Astrocyte (in vitro differentiated cells and primary cell): ENCODE measurements around the gene CAPNS1. TPM values are rescaled to one million over a fixed set of nuclear protein-coding genes. Genes with fewer than 3 reads are reported as not detected.

ENCODE experiments used
- DNase-seq: peaks from one replicate; pipeline ENCODE4 v3.0.0-alpha.2; 2010; ENCODE audit warnings: low read depth
- FAIRE-seq: peaks from 2 replicates; lab custom pipeline; 2011; peaks lifted over from hg19 to GRCh38; lab: Jason Lieb, UNC
- H2AFZ ChIP-seq: 2 replicates; pipeline ENCODE4 v1.6.0; 2012; ENCODE audit warnings: low read depth, low read length, inconsistent platforms
- H3K27ac ChIP-seq: 2 replicates; pipeline ENCODE4 v1.5.1; 2011; ENCODE audit warnings: low read depth, low read length, inconsistent platforms
- H3K27me3 ChIP-seq: 2 replicates; pipeline ENCODE4 v1.6.0; 2011; ENCODE audit warnings: low read length, inconsistent platforms; ENCODE audit not compliant: insufficient read depth
- H3K36me3 ChIP-seq: 2 replicates; pipeline ENCODE4 v1.5.1; 2011; ENCODE audit warnings: low read length, inconsistent platforms; ENCODE audit not compliant: insufficient read depth
- H3K4me1 ChIP-seq: 2 replicates; pipeline ENCODE4 v1.5.1; 2011; ENCODE audit warnings: low read length, inconsistent platforms; ENCODE audit not compliant: insufficient read depth
- H3K4me2 ChIP-seq: 2 replicates; pipeline ENCODE4 v1.6.0; 2012; ENCODE audit warnings: low read length, inconsistent platforms
- H3K4me3 ChIP-seq: 2 replicates; pipeline ENCODE4 v1.5.1; 2011; ENCODE audit warnings: low read depth, mild to moderate bottlenecking, low read length, inconsistent platforms; ENCODE audit not compliant: insufficient read depth
- H3K79me2 ChIP-seq: 2 replicates; pipeline ENCODE4 v1.6.0; 2012; ENCODE audit warnings: mild to moderate bottlenecking, low read length, inconsistent platforms; ENCODE audit not compliant: insufficient read depth
- H3K9ac ChIP-seq: 2 replicates; pipeline ENCODE4 v1.6.0; 2012; ENCODE audit warnings: mild to moderate bottlenecking, low read length, inconsistent platforms
- H3K9me3 ChIP-seq: 2 replicates; pipeline ENCODE4 v1.5.1; 2012; ENCODE audit warnings: low read depth, mild to moderate bottlenecking, low read length, inconsistent platforms; ENCODE audit not compliant: insufficient read depth
- H4K20me1 ChIP-seq: 2 replicates; pipeline ENCODE4 v1.6.0; 2012; ENCODE audit warnings: low read length, inconsistent platforms; ENCODE audit not compliant: insufficient read depth
- H3K27ac Mint-ChIP-seq: one replicate; pipeline ENCODE4 v1.8.0; 2021; ENCODE audit warnings: mild to moderate bottlenecking, mixed read lengths; ENCODE audit not compliant: unreplicated experiment
- H3K27me3 Mint-ChIP-seq: one replicate; pipeline ENCODE4 v1.8.0; 2021; ENCODE audit warnings: low read depth, mixed read lengths; ENCODE audit not compliant: unreplicated experiment
- H3K36me3 Mint-ChIP-seq: one replicate; pipeline ENCODE4 v1.8.0; 2021; ENCODE audit warnings: low read depth, mixed read lengths; ENCODE audit not compliant: unreplicated experiment
- H3K4me1 Mint-ChIP-seq: one replicate; pipeline ENCODE4 v1.8.0; 2021; ENCODE audit warnings: low read depth, mixed read lengths; ENCODE audit not compliant: unreplicated experiment
- H3K4me3 Mint-ChIP-seq: one replicate; pipeline ENCODE4 v1.8.0; 2021; ENCODE audit warnings: mild to moderate bottlenecking, moderate library complexity, mixed read lengths; ENCODE audit not compliant: unreplicated experiment
- H3K9me3 Mint-ChIP-seq: one replicate; pipeline ENCODE4 v1.8.0; 2021; ENCODE audit warnings: mild to moderate bottlenecking, mixed read lengths; ENCODE audit not compliant: unreplicated experiment
- EZH2 ChIP-seq: IDR thresholded peaks from 2 replicates; pipeline ENCODE4 v1.6.1; 2012; ENCODE audit warnings: mild to moderate bottlenecking, low read length, inconsistent platforms; ENCODE audit not compliant: insufficient read depth
- total RNA-seq: library from RNA; stranded (reverse); gene quantifications from 2 replicates; pipeline ENCODE4 v1.2.1, GENCODE V29; 2021
- TF ChIP-seq, protein P1 (sequence below): IDR thresholded peaks from 2 replicates; pipeline ENCODE4 v1.5.1; 2011; ENCODE audit warnings: low read depth, mild to moderate bottlenecking, inconsistent platforms, low read length, moderate library complexity; ENCODE audit not compliant: insufficient read depth

The CAPNS1 gene
- total RNA-seq, 1 donor from 2014 or later, result 665 TPM

DNA sequence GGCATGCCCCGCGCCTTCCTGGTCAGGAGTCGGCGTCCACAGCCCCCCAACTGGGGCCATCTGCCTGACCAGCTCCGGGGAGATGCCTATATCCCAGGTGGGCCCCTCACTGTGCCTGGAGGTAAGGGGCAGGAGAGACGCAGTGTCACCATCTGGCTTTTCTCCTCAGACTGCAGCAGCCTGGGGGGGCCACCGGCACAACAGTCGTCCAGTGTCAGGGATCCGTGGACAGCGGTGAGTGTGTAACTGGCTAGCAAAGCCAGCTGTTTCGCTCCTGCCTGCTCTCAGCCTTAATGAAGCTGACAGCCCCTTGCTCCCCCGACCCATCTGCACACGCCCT is 28.7 kb upstream of the CAPNS1 start:
- H3K9ac ChIP-seq, result no peak overlapping the region
- Mint-ChIP-seq H3K27ac (no peak overlapping the region), H3K36me3 (peaks cover 19% of the 10 kb centered on the region), H3K9me3 (peaks cover 3% of the 10 kb centered on the region), H3K4me1 (peaks cover 6% of the 10 kb centered on the region), H3K4me3 (no peak overlapping the region), H3K27me3 (no peaks in the 10 kb centered on the region)
- peaks cover 14% of the 10 kb centered on the region for H3K79me2 ChIP-seq
- no peak overlapping the region for H3K4me2 ChIP-seq
- no peaks in the 10 kb centered on the region for H3K9me3 ChIP-seq
- no peak overlapping the region for H3K4me3 ChIP-seq
- FAIRE-seq (no peak), DNase-seq (no peak)
- no peaks in the 10 kb centered on the region for H3K36me3 ChIP-seq
- peaks cover 6% of the 10 kb centered on the region for H4K20me1 ChIP-seq
- no peak overlapping the region for H3K27ac ChIP-seq
- no peaks in the 10 kb centered on the region for H3K27me3 ChIP-seq
- H2AFZ ChIP-seq, result no peak overlapping the region
- peaks cover 8% of the 10 kb centered on the region for H3K4me1 ChIP-seq
- no peak for TF ChIP-seq EZH2

DNA sequence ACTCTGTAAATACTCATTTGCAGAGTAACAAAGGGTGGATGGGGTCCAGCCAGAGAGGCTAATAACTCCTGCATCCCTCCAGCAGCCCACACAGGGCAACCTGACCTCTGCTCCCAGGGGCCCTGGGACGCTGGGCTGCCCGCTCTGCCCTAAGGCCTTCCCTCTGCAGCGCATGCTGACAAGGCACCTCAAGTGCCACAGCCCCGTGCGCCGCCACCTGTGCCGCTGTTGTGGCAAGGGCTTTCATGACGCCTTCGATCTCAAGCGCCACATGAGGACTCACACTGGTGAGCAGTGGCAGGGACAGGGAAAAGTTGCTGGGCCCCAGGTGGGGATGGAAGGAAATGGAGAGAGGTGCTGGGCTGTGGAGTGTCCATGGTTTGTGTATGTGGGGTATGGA is 27.2 kb upstream of the CAPNS1 start:
- Histone ChIP-seq H3K27me3 (no peaks in the 10 kb centered on the region), H3K27ac (no peak overlapping the region), H3K9me3 (no peaks in the 10 kb centered on the region), H3K4me2 (no peak overlapping the region), H3K36me3 (peaks cover 5% of the 10 kb centered on the region), H2AFZ (no peak overlapping the region), H3K9ac (no peak overlapping the region), H3K79me2 (peaks cover 24% of the 10 kb centered on the region), H4K20me1 (peaks cover 17% of the 10 kb centered on the region), H3K4me3 (no peak overlapping the region), H3K4me1 (peaks cover 12% of the 10 kb centered on the region)
- Mint-ChIP-seq H3K4me3 (peak overlapping the region; percentile 79), H3K4me1 (peaks cover 8% of the 10 kb centered on the region), H3K9me3 (no peaks in the 10 kb centered on the region), H3K27me3 (no peaks in the 10 kb centered on the region), H3K36me3 (peaks cover 20% of the 10 kb centered on the region), H3K27ac (peak overlapping the region; percentile 47)
- TF ChIP-seq, protein P1, sequence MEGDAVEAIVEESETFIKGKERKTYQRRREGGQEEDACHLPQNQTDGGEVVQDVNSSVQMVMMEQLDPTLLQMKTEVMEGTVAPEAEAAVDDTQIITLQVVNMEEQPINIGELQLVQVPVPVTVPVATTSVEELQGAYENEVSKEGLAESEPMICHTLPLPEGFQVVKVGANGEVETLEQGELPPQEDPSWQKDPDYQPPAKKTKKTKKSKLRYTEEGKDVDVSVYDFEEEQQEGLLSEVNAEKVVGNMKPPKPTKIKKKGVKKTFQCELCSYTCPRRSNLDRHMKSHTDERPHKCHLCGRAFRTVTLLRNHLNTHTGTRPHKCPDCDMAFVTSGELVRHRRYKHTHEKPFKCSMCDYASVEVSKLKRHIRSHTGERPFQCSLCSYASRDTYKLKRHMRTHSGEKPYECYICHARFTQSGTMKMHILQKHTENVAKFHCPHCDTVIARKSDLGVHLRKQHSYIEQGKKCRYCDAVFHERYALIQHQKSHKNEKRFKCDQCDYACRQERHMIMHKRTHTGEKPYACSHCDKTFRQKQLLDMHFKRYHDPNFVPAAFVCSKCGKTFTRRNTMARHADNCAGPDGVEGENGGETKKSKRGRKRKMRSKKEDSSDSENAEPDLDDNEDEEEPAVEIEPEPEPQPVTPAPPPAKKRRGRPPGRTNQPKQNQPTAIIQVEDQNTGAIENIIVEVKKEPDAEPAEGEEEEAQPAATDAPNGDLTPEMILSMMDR, result no peak
- no peak for TF ChIP-seq EZH2
- FAIRE-seq (no peak), DNase-seq (no peak)

DNA sequence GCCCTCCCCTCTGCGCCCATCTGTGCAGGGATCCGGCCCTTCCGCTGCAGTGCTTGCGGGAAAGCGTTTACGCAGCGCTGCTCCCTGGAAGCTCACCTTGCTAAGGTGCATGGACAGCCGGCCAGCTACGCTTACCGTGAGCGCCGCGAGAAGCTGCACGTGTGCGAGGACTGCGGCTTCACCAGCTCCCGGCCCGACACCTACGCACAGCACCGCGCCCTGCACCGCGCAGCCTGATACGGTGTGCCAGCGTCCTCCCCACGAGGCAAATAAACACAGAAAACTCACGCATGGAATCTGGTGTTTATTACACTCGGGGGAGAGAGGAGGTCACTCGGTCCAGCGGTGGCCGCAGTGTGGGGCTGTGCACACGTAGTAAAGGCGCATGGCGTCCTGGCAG is 26.4 kb upstream of the CAPNS1 start:
- Histone ChIP-seq H3K9me3 (no peaks in the 10 kb centered on the region), H3K36me3 (peaks cover 5% of the 10 kb centered on the region), H3K4me1 (peaks cover 12% of the 10 kb centered on the region), H3K27me3 (no peaks in the 10 kb centered on the region), H3K4me2 (peak overlapping the region; percentile 88), H3K9ac (no peak overlapping the region), H3K27ac (no peak overlapping the region), H3K79me2 (peaks cover 28% of the 10 kb centered on the region), H4K20me1 (peaks cover 17% of the 10 kb centered on the region), H3K4me3 (peak overlapping the region; percentile 68), H2AFZ (no peak overlapping the region)
- H3K36me3 Mint-ChIP-seq, result peaks cover 23% of the 10 kb centered on the region
- peaks cover 8% of the 10 kb centered on the region for H3K4me1 Mint-ChIP-seq
- H3K27me3 Mint-ChIP-seq, result no peaks in the 10 kb centered on the region
- no peak for DNase-seq
- H3K9me3 Mint-ChIP-seq, result no peaks in the 10 kb centered on the region
- TF ChIP-seq EZH2, result no peak
- TF ChIP-seq, protein P1, result no peak
- H3K4me3 Mint-ChIP-seq, result peak overlapping the region; percentile 99
- H3K27ac Mint-ChIP-seq, result peak overlapping the region; percentile 26
- no peak for FAIRE-seq
